Measurements from ENCODE around the gene RASGEF1C.

RASGEF1C gene

GRCh38 chr5:180100621-180101450 is 108.2 kb downstream of the RASGEF1C start:
- Histone ChIP-seq H3K4me1 (ENCODE audit: control insufficient read depth, insufficient read depth, low read length) (no peaks in the 10 kb centered on the region), H3K4me3 (ENCODE audit: low read depth, low read length) (no peak overlapping the region), H3K9me3 (ENCODE audit: control insufficient read depth, insufficient read depth, low read depth, low read length) (peaks cover 2% of the 10 kb centered on the region), H3K27ac (ENCODE audit: low read depth, low read length) (no peak overlapping the region), H3K9ac (ENCODE audit: low read length) (no peak overlapping the region), H3K27me3 (ENCODE audit: control insufficient read depth, insufficient read depth, low read length) (no peaks in the 10 kb centered on the region), H3K36me3 (ENCODE audit: control insufficient read depth, insufficient read depth, low read length) (no peaks in the 10 kb centered on the region)

DNA sequence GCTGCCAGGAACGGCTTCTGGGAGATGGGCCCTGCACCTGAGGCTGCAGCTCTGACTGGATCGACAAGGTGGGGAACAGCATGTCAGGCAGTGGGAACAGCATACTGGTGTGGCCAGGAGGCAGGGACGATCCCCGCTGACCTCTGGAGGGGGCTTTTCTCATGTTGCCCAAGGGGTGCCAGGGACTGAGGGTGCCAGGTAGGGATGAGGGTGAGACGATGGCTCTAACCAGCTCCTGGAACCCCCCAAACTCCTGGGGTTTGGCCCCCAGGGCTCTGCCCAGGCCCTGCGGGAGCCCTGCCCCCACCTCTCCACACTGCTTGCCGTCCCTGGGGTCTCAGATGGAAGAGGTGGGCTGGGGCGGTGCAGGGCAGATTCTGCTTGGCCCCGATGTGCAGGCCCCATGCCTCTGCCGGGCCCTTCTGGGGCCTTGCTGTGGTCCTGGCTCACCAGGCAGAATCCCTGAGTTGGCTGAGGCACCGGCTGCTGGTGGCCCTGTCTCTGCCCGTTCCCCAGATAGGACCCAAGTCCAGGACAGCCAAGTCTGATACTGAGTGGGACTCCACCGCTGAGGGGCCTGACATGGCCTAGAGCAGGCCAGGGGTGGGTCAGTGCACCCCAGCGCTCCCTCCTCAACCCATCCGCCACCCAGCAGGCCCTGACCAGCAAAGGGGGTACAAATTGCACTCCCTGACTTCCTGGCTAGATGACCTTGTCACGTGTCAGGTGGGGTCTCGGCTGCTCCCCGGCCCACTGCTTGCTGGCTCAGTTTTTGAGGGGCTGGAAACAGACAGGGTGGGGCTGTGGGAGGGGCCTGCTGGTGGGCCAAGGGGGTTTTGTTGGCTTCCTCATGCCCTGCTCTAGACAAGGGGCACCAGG is 109.0 kb downstream of the RASGEF1C start:
- H3K9me3 ChIP-seq (ENCODE audit: control insufficient read depth, insufficient read depth, low read depth, low read length): no peaks in the 10 kb centered on the region
- no peaks in the 10 kb centered on the region for H3K4me1 ChIP-seq (ENCODE audit: control insufficient read depth, insufficient read depth, low read length)
- H3K9ac ChIP-seq (ENCODE audit: low read length): no peak overlapping the region

GRCh38 chr5:180098991-180099732 is 109.8 kb downstream of the RASGEF1C start:
- no peak overlapping the region for H3K27ac ChIP-seq (ENCODE audit: low read depth, low read length)
- no peaks in the 10 kb centered on the region for H3K27me3 ChIP-seq (ENCODE audit: control insufficient read depth, insufficient read depth, low read length)
- no peaks in the 10 kb centered on the region for H3K9me3 ChIP-seq (ENCODE audit: control insufficient read depth, insufficient read depth, low read depth, low read length)
- H3K4me1 ChIP-seq (ENCODE audit: control insufficient read depth, insufficient read depth, low read length): no peaks in the 10 kb centered on the region
- H3K36me3 ChIP-seq (ENCODE audit: control insufficient read depth, insufficient read depth, low read length): no peaks in the 10 kb centered on the region
- H3K9ac ChIP-seq (ENCODE audit: low read length): no peak overlapping the region
- no peak overlapping the region for H3K4me3 ChIP-seq (ENCODE audit: low read depth, low read length)

More for the DNA sequence above, 109.0 kb downstream of the RASGEF1C start:
- no peaks in the 10 kb centered on the region for H3K27me3 ChIP-seq (ENCODE audit: control insufficient read depth, insufficient read depth, low read length)
- no peak overlapping the region for H3K27ac ChIP-seq (ENCODE audit: low read depth, low read length)
- H3K36me3 ChIP-seq (ENCODE audit: control insufficient read depth, insufficient read depth, low read length): no peaks in the 10 kb centered on the region
- no peak overlapping the region for H3K4me3 ChIP-seq (ENCODE audit: low read depth, low read length)

DNA sequence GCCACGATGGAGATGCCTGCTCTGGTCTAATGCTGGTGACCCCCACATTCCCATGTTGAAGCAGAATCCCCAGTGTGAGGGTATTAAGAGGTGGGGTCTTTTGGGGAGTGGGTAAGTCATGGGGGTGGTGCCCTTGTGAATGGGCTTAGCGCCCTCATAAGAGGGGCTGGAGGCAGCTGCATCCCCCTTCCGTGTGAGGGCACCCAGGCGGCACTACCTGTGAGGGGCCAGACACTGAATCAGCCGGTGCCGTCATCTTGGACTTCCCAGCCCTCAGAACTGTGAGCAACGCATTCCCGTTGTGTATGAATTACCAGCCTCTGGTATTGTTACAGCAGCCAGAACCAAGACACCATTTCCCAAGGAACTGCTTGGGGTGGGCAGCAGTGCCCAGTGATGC is 110.5 kb downstream of the RASGEF1C start:
- Histone ChIP-seq H3K9me3 (ENCODE audit: control insufficient read depth, insufficient read depth, low read depth, low read length) (no peaks in the 10 kb centered on the region), H3K4me3 (ENCODE audit: low read depth, low read length) (no peak overlapping the region)

DNA sequence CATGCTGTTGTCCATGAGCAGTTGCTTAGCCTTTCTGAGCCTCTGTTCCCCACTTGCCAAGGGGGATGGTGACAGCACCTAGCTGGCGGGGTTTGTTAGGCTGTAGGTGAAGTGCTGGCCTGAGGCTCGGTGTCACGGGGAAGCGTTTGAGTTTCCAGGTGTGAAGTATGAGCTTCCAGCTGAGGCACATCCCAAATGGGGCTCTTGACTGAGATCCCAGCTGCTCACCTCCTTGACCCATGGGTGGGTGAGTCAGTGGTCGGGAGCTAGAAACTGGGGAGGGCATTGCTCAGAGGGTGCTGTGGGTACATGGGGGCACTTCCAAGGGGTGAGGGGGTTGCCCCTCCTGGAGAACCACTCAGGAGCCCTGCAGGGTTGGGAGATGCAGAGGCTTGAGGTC is 111.1 kb downstream of the RASGEF1C start:
- H3K36me3 ChIP-seq (ENCODE audit: control insufficient read depth, insufficient read depth, low read length): no peaks in the 10 kb centered on the region
- H3K27me3 ChIP-seq (ENCODE audit: control insufficient read depth, insufficient read depth, low read length): no peaks in the 10 kb centered on the region
- no peak overlapping the region for H3K27ac ChIP-seq (ENCODE audit: low read depth, low read length)
- no peaks in the 10 kb centered on the region for H3K9me3 ChIP-seq (ENCODE audit: control insufficient read depth, insufficient read depth, low read depth, low read length)
- no peaks in the 10 kb centered on the region for H3K4me1 ChIP-seq (ENCODE audit: control insufficient read depth, insufficient read depth, low read length)
- no peak overlapping the region for H3K4me3 ChIP-seq (ENCODE audit: low read depth, low read length)
- no peak overlapping the region for H3K9ac ChIP-seq (ENCODE audit: low read length)

More for the DNA sequence above, 110.5 kb downstream of the RASGEF1C start:
- no peaks in the 10 kb centered on the region for H3K36me3 ChIP-seq (ENCODE audit: control insufficient read depth, insufficient read depth, low read length)
- H3K27ac ChIP-seq (ENCODE audit: low read depth, low read length): no peak overlapping the region
- H3K4me1 ChIP-seq (ENCODE audit: control insufficient read depth, insufficient read depth, low read length): no peaks in the 10 kb centered on the region
- H3K9ac ChIP-seq (ENCODE audit: low read length): no peak overlapping the region
- no peaks in the 10 kb centered on the region for H3K27me3 ChIP-seq (ENCODE audit: control insufficient read depth, insufficient read depth, low read length)

- no peaks in the 10 kb centered on the region for H3K27me3 ChIP-seq (ENCODE audit: control insufficient read depth, insufficient read depth, low read length)
- H3K4me1 ChIP-seq (ENCODE audit: control insufficient read depth, insufficient read depth, low read length): no peaks in the 10 kb centered on the region
- H3K27ac ChIP-seq (ENCODE audit: low read depth, low read length): no peak overlapping the region
- H3K4me3 ChIP-seq (ENCODE audit: low read depth, low read length): no peak overlapping the region
- H3K36me3 ChIP-seq (ENCODE audit: control insufficient read depth, insufficient read depth, low read length): no peaks in the 10 kb centered on the region
- no peaks in the 10 kb centered on the region for H3K9me3 ChIP-seq (ENCODE audit: control insufficient read depth, insufficient read depth, low read depth, low read length)
- no peak overlapping the region for H3K9ac ChIP-seq (ENCODE audit: low read length)
Observed at GRCh38 chr5:180097163-180097894, 111.7 kb downstream of the RASGEF1C start.

GRCh38 chr5:180096616-180097015 is 112.4 kb downstream of the RASGEF1C start:
- Histone ChIP-seq H3K9me3 (ENCODE audit: control insufficient read depth, insufficient read depth, low read depth, low read length) (no peaks in the 10 kb centered on the region), H3K9ac (ENCODE audit: low read length) (no peak overlapping the region), H3K4me3 (ENCODE audit: low read depth, low read length) (no peak overlapping the region), H3K36me3 (ENCODE audit: control insufficient read depth, insufficient read depth, low read length) (no peaks in the 10 kb centered on the region), H3K27me3 (ENCODE audit: control insufficient read depth, insufficient read depth, low read length) (no peaks in the 10 kb centered on the region), H3K27ac (ENCODE audit: low read depth, low read length) (no peak overlapping the region), H3K4me1 (ENCODE audit: control insufficient read depth, insufficient read depth, low read length) (no peaks in the 10 kb centered on the region; the same call in 1 of the 2 replicates)

DNA sequence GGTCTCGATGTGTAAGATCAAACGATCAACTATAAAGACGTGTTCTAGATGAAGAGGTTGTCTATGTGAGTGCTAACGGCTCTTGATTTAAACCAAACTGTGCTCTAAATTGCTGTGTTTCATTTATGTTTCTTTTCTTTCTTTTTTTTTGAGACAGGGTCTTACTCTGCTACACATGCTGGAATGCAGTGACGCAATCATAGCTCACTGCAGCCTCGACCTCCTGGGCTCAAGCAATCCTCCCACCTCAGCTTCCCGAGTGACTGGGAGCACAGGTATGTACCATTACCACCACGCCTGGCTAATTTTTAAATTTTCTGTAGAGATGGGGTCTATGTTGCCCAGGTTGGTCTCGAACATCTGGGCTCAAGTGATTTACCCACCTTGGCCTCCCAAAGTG is 113.5 kb downstream of the RASGEF1C start:
- Histone ChIP-seq H3K4me1 (ENCODE audit: control insufficient read depth, insufficient read depth, low read length) (peaks cover 2% of the 10 kb centered on the region; the same call in 1 of the 2 replicates), H3K4me3 (ENCODE audit: low read depth, low read length) (no peak overlapping the region), H3K9ac (ENCODE audit: low read length) (no peak overlapping the region), H3K27me3 (ENCODE audit: control insufficient read depth, insufficient read depth, low read length) (no peaks in the 10 kb centered on the region), H3K9me3 (ENCODE audit: control insufficient read depth, insufficient read depth, low read depth, low read length) (no peaks in the 10 kb centered on the region), H3K36me3 (ENCODE audit: control insufficient read depth, insufficient read depth, low read length) (no peaks in the 10 kb centered on the region), H3K27ac (ENCODE audit: low read depth, low read length) (no peak overlapping the region)

GRCh38 chr5:180093651-180094382 is 115.2 kb downstream of the RASGEF1C start:
- no peak overlapping the region for H3K4me3 ChIP-seq (ENCODE audit: low read depth, low read length)
- no peak overlapping the region for H3K27ac ChIP-seq (ENCODE audit: low read depth, low read length)
- H3K27me3 ChIP-seq (ENCODE audit: control insufficient read depth, insufficient read depth, low read length): no peaks in the 10 kb centered on the region
- no peaks in the 10 kb centered on the region for H3K36me3 ChIP-seq (ENCODE audit: control insufficient read depth, insufficient read depth, low read length)
- H3K4me1 ChIP-seq (ENCODE audit: control insufficient read depth, insufficient read depth, low read length): peaks cover 5% of the 10 kb centered on the region; the same call in 1 of the 2 replicates
- H3K9ac ChIP-seq (ENCODE audit: low read length): no peak overlapping the region
- H3K9me3 ChIP-seq (ENCODE audit: control insufficient read depth, insufficient read depth, low read depth, low read length): no peaks in the 10 kb centered on the region

- Histone ChIP-seq H3K27me3 (ENCODE audit: control insufficient read depth, insufficient read depth, low read length) (no peaks in the 10 kb centered on the region), H3K36me3 (ENCODE audit: control insufficient read depth, insufficient read depth, low read length) (no peaks in the 10 kb centered on the region), H3K9me3 (ENCODE audit: control insufficient read depth, insufficient read depth, low read depth, low read length) (no peaks in the 10 kb centered on the region), H3K9ac (ENCODE audit: low read length) (no peak overlapping the region), H3K4me1 (ENCODE audit: control insufficient read depth, insufficient read depth, low read length) (peaks cover 8% of the 10 kb centered on the region; the same call in 1 of the 2 replicates), H3K4me3 (ENCODE audit: low read depth, low read length) (no peak overlapping the region), H3K27ac (ENCODE audit: low read depth, low read length) (no peak overlapping the region)
Observed at GRCh38 chr5:180093241-180093640, 115.8 kb downstream of the RASGEF1C start.
